Adrenal gland (tissue), 5 donors: ENCODE data around the gene FEV.

Experiments used
- CTCF ChIP-seq, 6 experiments: fragments of 450-650 bp in 4 of 6; fragments of 200-600 bp in 2 of 6; sonication (generic) in 1 of 6; IDR thresholded peaks; 1 replicate in 5 of 6; 2 replicates in 1 of 6; pipeline versions ENCODE4 v1.5.1 to v1.8.0; 2016 to 2021; ENCODE audit warnings: antibody characterized with exemption in 6 of 6, mild to moderate bottlenecking in 2 of 6, moderate library complexity in 1 of 6
- POLR2A ChIP-seq, 2 donors: fragments of 450-650 bp; IDR thresholded peaks; one replicate each; pipeline ENCODE4 v1.6.1; 2017; ENCODE audit warnings: antibody characterized with exemption in 2 of 2, mild to moderate bottlenecking in 2 of 2, moderate library complexity in 1 of 2
- donor health status: DM: no; HTN: no; CAD: no.

GRCh38 chr2:218952160-218952559 lies 32.8 kb downstream of the FEV start:
- TF ChIP-seq POLR2A (IDR thresholded peaks at IDR 0.05) (no peak), CTCF (IDR thresholded peaks at IDR 0.05) (no peak)
